ENCODE measurements around the gene TIMM13.

The TIMM13 gene

DNA sequence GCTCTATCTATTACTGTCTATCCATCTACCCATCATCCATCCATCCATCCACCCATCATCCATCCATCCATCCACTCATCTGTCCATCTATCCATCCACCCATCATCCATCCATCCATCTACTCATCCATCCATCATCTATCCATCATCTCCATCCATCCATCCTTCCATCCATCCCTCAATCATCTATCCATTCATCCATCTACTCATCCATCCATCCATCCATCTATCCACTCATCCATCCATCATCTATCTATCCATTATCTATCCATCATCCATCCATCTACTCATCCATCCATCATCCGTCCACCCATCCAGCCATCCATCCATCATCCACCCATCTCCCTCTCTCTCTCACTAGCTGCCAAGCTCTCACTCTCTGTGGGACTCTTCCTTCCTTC lies 13.1 kb upstream of the TIMM13 start:
- H3K27me3 ChIP-seq (ENCODE audit: control insufficient read depth, insufficient read depth, low read length): no peaks in the 10 kb centered on the region
- WGBS (ENCODE audit: insufficient coverage, insufficient read length): 100% methylated on average over 1 of the region's 1 CpG
- no peak for DNase-seq (ENCODE audit: low read depth, low spot score)
- no peak overlapping the region for H3K4me3 ChIP-seq (ENCODE audit: low read length)
- peaks cover 41% of the 10 kb centered on the region for H3K36me3 ChIP-seq (ENCODE audit: control insufficient read depth, insufficient read depth, low read length)
- H3K4me1 ChIP-seq (ENCODE audit: control insufficient read depth, insufficient read depth, low read length): no peaks in the 10 kb centered on the region
- H3K9me3 ChIP-seq (ENCODE audit: control insufficient read depth, insufficient read depth, low read length): no peaks in the 10 kb centered on the region
- no peak overlapping the region for H3K27ac ChIP-seq (ENCODE audit: low read length)

DNA sequence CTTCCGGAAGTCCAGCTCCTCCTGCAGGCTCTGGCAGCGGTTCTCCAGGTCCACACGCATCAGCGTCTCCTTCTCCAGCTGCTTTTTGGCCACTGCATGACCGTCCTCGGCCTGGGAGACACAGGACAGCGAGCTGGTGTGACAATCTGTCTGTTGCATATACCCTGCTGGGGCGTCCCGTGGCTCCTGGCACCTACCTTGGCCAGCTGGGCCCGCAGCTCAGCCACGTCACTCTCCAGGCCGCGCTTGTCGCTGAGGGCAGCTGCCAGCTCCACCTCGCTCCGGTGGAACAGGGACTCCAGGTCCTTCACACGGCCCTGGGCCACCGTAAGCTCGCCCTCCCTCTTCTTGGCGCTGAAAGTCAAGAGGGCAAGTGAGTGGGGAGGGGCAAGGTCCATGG lies 10.8 kb upstream of the TIMM13 start:
- WGBS (ENCODE audit: insufficient coverage, insufficient read length): no CpG with 5 or more reads among the region's 20 CpGs
- peaks cover 45% of the 10 kb centered on the region for H3K36me3 ChIP-seq (ENCODE audit: control insufficient read depth, insufficient read depth, low read length)
- H3K4me1 ChIP-seq (ENCODE audit: control insufficient read depth, insufficient read depth, low read length): no peaks in the 10 kb centered on the region

DNA sequence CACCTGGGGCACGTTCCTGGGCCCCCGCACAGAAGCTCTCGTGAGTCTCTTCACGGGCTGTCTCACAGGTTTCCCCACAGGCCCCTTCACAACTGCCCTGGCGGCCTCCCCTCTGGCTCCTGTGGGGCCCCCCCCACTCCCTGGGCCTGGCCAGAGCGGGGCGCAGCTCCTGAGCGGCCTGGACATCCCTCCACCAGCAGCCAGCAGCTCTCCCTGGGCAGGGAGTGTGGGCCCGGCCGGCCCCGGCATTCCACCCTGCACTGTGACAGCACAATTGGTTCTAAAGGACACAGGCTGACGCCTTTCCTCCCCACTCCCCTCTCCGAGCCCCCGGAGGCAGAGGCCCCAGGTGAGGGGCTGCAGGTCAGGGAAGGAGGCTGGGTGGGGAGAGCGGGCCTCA lies 9.5 kb upstream of the TIMM13 start:
- H3K9me3 ChIP-seq (ENCODE audit: control insufficient read depth, insufficient read depth, low read length): no peaks in the 10 kb centered on the region
- peaks cover 45% of the 10 kb centered on the region for H3K36me3 ChIP-seq (ENCODE audit: control insufficient read depth, insufficient read depth, low read length)
- no peak overlapping the region for H3K4me3 ChIP-seq (ENCODE audit: low read length)
- no CpG with 5 or more reads among the region's 15 CpGs for WGBS (ENCODE audit: insufficient coverage, insufficient read length)
- no peak overlapping the region for H3K27ac ChIP-seq (ENCODE audit: low read length)
- H3K27me3 ChIP-seq (ENCODE audit: control insufficient read depth, insufficient read depth, low read length): no peaks in the 10 kb centered on the region
- H3K4me1 ChIP-seq (ENCODE audit: control insufficient read depth, insufficient read depth, low read length): no peaks in the 10 kb centered on the region
- DNase-seq (ENCODE audit: low read depth, low spot score): no peak

More for the DNA sequence above, 10.8 kb upstream of the TIMM13 start:
- Histone ChIP-seq H3K27me3 (ENCODE audit: control insufficient read depth, insufficient read depth, low read length) (no peaks in the 10 kb centered on the region), H3K4me3 (ENCODE audit: low read length) (no peak overlapping the region), H3K9me3 (ENCODE audit: control insufficient read depth, insufficient read depth, low read length) (no peaks in the 10 kb centered on the region), H3K27ac (ENCODE audit: low read length) (no peak overlapping the region)
- no peak for DNase-seq (ENCODE audit: low read depth, low spot score)

DNA sequence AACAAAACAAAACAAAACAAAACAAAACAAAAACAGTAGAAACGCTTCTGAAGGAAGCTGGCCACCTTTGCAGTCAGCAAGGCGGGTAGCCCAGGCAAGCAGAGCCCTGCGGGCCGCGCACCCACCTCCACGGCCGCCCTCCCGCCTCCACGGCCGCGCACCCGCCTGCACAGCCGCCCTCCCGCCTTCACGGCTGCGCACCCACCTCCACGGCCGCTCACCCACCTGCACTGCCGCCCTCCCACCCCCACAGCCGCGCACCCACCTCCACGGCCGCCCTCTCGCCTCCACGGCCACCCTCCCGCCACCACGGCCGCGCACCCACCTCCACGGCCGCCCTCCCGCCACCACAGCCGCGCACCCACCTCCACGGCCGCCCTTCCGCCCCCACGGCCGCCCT lies 9.0 kb upstream of the TIMM13 start:
- Histone ChIP-seq H3K4me3 (ENCODE audit: low read length) (no peak overlapping the region), H3K9me3 (ENCODE audit: control insufficient read depth, insufficient read depth, low read length) (no peaks in the 10 kb centered on the region), H3K27me3 (ENCODE audit: control insufficient read depth, insufficient read depth, low read length) (no peaks in the 10 kb centered on the region), H3K36me3 (ENCODE audit: control insufficient read depth, insufficient read depth, low read length) (peaks cover 50% of the 10 kb centered on the region), H3K27ac (ENCODE audit: low read length) (no peak overlapping the region), H3K4me1 (ENCODE audit: control insufficient read depth, insufficient read depth, low read length) (no peaks in the 10 kb centered on the region)
- WGBS (ENCODE audit: insufficient coverage, insufficient read length): no CpG with 5 or more reads among the region's 39 CpGs
- DNase-seq (ENCODE audit: low read depth, low spot score): no peak

DNA sequence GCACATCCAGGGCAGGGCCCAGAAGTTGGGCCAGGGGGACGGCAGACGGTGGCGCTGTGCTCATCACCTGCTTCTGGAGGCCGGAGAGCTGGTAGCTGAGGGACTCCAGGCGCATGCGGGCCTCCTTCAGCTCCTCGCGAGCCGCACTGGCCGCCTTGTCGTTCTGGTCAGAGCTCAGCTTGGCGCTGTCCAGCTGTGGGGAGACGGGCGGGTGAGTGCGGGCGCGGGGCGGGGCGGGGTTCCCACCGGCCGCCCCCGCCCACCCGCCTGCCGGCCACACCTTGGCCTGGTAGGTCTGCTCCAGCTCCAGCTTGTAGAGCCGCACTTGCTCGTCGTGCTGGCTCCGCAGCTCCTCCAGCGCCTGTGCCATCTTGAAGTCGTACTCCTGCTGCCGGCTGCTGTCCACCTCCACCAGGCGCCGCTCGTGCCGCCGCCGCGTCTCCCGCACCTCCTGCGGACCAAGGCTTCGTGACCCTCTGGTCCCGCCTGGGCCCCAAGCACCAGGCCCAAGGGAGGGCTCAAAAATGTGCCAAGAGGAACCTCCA lies 7.4 kb upstream of the TIMM13 start:
- no peak for DNase-seq (ENCODE audit: low read depth, low spot score)
- H3K36me3 ChIP-seq (ENCODE audit: control insufficient read depth, insufficient read depth, low read length): peaks cover 59% of the 10 kb centered on the region
- no peaks in the 10 kb centered on the region for H3K9me3 ChIP-seq (ENCODE audit: control insufficient read depth, insufficient read depth, low read length)
- no peak overlapping the region for H3K27ac ChIP-seq (ENCODE audit: low read length)
- H3K4me3 ChIP-seq (ENCODE audit: low read length): no peak overlapping the region
- no peaks in the 10 kb centered on the region for H3K4me1 ChIP-seq (ENCODE audit: control insufficient read depth, insufficient read depth, low read length)
- no peaks in the 10 kb centered on the region for H3K27me3 ChIP-seq (ENCODE audit: control insufficient read depth, insufficient read depth, low read length)
- no CpG with 5 or more reads among the region's 42 CpGs for WGBS (ENCODE audit: insufficient coverage, insufficient read length)

DNA sequence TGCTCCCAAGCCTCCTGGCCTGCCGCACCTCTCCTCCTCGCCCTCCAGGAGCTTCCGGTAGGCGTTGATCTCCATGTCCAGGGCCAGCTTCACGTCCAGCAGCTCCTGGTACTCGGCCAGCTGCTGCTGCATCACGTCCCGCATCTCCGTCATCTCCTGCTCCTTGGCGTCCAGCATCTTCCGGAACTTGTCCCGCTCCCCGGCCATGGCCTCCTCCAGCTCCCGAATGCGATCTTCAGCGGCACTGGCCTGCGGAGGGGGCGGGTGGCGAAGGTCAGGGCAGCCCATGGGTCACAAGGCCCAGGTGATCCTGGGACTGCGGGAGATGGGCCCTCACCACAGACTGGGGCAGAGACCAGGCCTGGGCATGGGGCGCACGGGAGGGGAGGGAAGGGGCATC lies 6.9 kb upstream of the TIMM13 start:
- Histone ChIP-seq H3K4me3 (ENCODE audit: low read length) (no peak overlapping the region), H3K36me3 (ENCODE audit: control insufficient read depth, insufficient read depth, low read length) (peaks cover 61% of the 10 kb centered on the region)
- no CpG with 5 or more reads among the region's 22 CpGs for WGBS (ENCODE audit: insufficient coverage, insufficient read length)

DNA sequence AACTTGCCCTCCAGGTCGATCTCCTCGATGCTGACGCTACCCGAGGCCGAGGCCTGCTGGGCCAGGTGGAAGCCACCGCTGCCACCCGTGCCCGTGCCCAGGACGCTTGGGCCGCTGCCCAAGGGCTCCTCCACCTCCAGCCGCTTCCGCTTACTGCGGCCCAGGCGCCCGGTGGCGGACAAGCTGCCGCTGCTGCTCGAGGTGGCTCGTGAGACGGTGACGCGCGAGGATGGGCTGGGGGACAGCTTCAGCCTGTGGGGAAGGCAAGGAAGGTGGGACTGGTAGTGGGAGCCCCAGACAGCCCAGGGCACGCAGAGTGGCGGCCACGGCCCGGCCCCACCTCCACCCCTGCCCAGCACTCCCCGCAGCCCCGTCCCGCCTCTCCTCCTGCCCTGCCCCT lies 6.5 kb upstream of the TIMM13 start:
- H3K4me1 ChIP-seq (ENCODE audit: control insufficient read depth, insufficient read depth, low read length): no peaks in the 10 kb centered on the region
- no peaks in the 10 kb centered on the region for H3K9me3 ChIP-seq (ENCODE audit: control insufficient read depth, insufficient read depth, low read length)
- no peak overlapping the region for H3K27ac ChIP-seq (ENCODE audit: low read length)
- H3K4me3 ChIP-seq (ENCODE audit: low read length): no peak overlapping the region
- H3K36me3 ChIP-seq (ENCODE audit: control insufficient read depth, insufficient read depth, low read length): peaks cover 61% of the 10 kb centered on the region
- DNase-seq (ENCODE audit: low read depth, low spot score): no peak
- WGBS (ENCODE audit: insufficient coverage, insufficient read length): no CpG with 5 or more reads among the region's 30 CpGs
- H3K27me3 ChIP-seq (ENCODE audit: control insufficient read depth, insufficient read depth, low read length): no peaks in the 10 kb centered on the region

More for the DNA sequence above, 6.9 kb upstream of the TIMM13 start:
- H3K27ac ChIP-seq (ENCODE audit: low read length): no peak overlapping the region
- no peaks in the 10 kb centered on the region for H3K4me1 ChIP-seq (ENCODE audit: control insufficient read depth, insufficient read depth, low read length)
- H3K27me3 ChIP-seq (ENCODE audit: control insufficient read depth, insufficient read depth, low read length): no peaks in the 10 kb centered on the region
- no peaks in the 10 kb centered on the region for H3K9me3 ChIP-seq (ENCODE audit: control insufficient read depth, insufficient read depth, low read length)
- DNase-seq (ENCODE audit: low read depth, low spot score): no peak

DNA sequence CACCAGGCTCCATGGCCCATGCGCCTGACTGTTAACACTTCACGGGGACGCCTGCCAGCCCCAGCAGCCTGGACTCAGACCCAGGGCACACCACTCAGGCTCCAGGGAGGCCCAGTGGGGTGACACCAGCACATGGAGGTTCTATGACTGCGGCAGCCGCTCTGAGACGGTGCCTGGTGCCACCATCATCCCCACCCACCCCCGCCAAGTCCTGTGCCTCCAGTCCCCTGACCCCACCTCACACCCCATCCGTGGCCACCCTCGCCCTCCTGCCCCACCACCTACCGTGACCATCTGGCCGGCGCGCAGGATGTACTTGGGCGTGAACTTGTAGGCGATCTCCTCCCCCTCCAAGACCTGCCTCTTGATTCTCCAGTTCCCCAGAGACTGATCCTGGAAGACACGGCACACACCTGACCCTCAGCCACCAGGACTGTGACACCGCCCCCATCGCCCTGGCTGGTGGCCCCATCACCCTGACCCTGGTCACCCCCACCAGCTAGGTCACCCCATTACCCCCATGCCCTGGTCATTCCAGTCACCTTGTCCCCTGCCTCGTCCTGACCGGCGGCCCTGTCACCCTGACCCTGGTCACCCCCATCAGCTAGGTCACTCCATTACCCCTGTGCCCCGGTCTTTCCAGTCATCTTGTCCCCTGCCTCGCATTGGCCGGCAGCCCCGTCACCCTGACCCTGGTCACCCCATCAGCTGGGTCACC lies 4.9 kb upstream of the TIMM13 start:
- H3K27me3 ChIP-seq (ENCODE audit: control insufficient read depth, insufficient read depth, low read length): no peaks in the 10 kb centered on the region
- no peak for DNase-seq (ENCODE audit: low read depth, low spot score)
- no peaks in the 10 kb centered on the region for H3K9me3 ChIP-seq (ENCODE audit: control insufficient read depth, insufficient read depth, low read length)
- peaks cover 50% of the 10 kb centered on the region for H3K36me3 ChIP-seq (ENCODE audit: control insufficient read depth, insufficient read depth, low read length)
- H3K4me3 ChIP-seq (ENCODE audit: low read length): no peak overlapping the region
- no peak overlapping the region for H3K27ac ChIP-seq (ENCODE audit: low read length)
- peaks cover 2% of the 10 kb centered on the region; the same call in 1 of the 2 replicates for H3K4me1 ChIP-seq (ENCODE audit: control insufficient read depth, insufficient read depth, low read length)
- no CpG with 5 or more reads among the region's 25 CpGs for WGBS (ENCODE audit: insufficient coverage, insufficient read length)

DNA sequence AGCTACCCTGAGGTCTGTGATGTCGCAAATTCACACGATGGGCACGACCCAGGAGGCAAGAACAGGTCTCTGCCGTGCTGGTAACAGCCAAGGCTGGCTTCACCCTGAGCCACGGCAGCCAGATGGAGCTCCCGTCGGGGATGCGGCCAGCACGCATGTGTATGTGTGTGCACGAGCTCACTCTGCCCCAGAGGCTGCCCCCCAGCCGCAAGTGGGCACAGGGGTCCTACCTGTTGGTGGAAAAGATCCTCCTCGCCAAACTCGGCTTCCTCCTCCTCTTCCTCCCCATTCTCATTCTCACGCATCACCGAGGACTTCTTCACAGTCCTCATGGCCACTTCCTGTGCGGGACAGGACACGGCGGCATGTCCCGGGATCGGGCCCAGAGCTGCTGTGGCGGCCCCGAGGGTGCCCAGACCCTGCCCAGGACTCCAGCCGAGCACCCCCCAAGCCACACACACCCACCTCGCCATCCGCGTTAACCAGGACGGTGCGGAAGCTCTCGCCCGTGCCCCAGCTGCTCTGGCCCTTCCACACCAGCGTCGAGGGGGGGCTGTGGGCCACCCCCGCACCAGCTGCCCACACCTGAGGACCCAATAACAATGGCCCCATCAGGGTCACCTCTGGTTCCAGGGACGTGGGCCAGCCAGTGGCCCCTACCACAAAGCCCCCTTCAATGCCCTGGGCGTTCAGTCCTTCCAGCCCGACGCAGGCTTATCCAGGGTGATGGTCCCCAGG lies 4.1 kb upstream of the TIMM13 start:
- Histone ChIP-seq H3K9me3 (ENCODE audit: control insufficient read depth, insufficient read depth, low read length) (no peaks in the 10 kb centered on the region), H3K27me3 (ENCODE audit: control insufficient read depth, insufficient read depth, low read length) (no peaks in the 10 kb centered on the region), H3K4me1 (ENCODE audit: control insufficient read depth, insufficient read depth, low read length) (peaks cover 2% of the 10 kb centered on the region; the same call in 1 of the 2 replicates), H3K36me3 (ENCODE audit: control insufficient read depth, insufficient read depth, low read length) (peaks cover 46% of the 10 kb centered on the region), H3K27ac (ENCODE audit: low read length) (no peak overlapping the region), H3K4me3 (ENCODE audit: low read length) (no peak overlapping the region)
- DNase-seq (ENCODE audit: low read depth, low spot score): no peak
- no CpG with 5 or more reads among the region's 37 CpGs for WGBS (ENCODE audit: insufficient coverage, insufficient read length)

DNA sequence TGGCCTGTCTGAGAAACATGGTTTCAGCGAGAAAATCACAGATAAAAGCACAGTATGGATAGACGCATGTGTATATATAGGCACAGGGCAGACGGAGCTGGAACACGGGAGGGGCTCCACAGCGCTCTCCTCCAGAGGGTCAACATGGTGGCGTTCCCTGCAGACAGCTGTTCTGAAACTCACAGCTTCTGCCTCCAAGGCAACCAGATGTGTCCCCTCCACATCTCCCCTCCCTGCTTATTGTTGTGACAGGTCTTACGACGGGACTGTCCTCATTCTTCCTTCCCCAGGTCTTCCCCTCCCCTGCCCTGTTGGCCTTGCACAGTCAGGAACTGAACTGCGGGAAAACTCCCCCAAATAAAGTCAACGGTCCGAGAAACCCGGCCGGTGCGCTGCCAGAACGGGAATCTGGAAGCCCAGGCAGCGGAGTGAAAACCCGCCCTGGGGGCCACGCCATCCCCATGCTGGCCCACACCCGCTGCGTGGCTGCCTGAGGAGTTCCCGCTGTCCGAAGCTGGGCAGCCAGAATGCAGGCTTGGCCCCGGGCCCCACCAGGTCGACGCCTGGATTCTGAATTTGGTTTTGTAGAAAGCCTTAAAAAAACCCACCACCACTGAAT lies 2.6 kb upstream of the TIMM13 start:
- Histone ChIP-seq H3K27ac (ENCODE audit: low read length) (no peak overlapping the region), H3K4me3 (ENCODE audit: low read length) (no peak overlapping the region)
- WGBS (ENCODE audit: insufficient coverage, insufficient read length): no CpG with 5 or more reads among the region's 25 CpGs

More for the DNA sequence above, 2.6 kb upstream of the TIMM13 start:
- peaks cover 10% of the 10 kb centered on the region for H3K4me1 ChIP-seq (ENCODE audit: control insufficient read depth, insufficient read depth, low read length)
- H3K27me3 ChIP-seq (ENCODE audit: control insufficient read depth, insufficient read depth, low read length): no peaks in the 10 kb centered on the region
- no peak for DNase-seq (ENCODE audit: low read depth, low spot score)
- H3K9me3 ChIP-seq (ENCODE audit: control insufficient read depth, insufficient read depth, low read length): no peaks in the 10 kb centered on the region
- H3K36me3 ChIP-seq (ENCODE audit: control insufficient read depth, insufficient read depth, low read length): peaks cover 47% of the 10 kb centered on the region
